Measurements from ENCODE around the gene PHYHIPL.

DNA sequence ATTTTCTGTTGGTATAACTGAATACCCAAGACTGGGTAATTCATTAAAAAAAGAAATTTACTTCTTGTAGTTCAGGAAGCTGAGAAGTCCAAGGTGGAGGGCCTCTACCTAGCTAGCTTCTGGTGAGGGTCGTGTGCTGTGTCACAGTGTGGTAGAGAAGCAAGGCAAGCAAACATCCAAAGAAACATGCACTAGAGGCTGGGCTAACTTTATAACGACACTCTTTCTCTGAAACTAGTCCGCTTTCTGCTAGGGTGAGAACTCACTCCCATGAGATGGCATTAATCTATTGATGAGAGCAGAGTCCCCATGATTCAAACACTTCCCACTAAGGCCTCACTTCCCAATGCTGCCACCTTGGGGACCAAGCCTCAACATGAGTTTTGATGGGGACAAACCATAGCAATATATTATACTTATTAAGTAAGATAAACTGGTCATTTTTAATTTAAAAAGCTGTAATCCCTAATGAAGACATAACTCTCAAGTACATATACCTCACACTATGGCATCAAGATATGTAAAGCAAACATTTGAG lies 50.8 kb downstream of the PHYHIPL start:
- TF ChIP-seq POLR2A (IDR thresholded peaks at IDR 0.05; ENCODE audit: low read depth, low read length) (no peak), BHLHE40 (IDR thresholded peaks at IDR 0.05; ENCODE audit: low read depth, low read length) (no peak), SMC3 (IDR thresholded peaks at IDR 0.05; ENCODE audit: low read depth, low read length) (no peak), MXI1 (IDR thresholded peaks at IDR 0.05; ENCODE audit: borderline replicate concordance, low read depth, low read length) (no peak), CEBPB (IDR thresholded peaks at IDR 0.05; ENCODE audit: low read depth, low read length) (no peak), CHD1 (IDR thresholded peaks at IDR 0.05; ENCODE audit: low read depth, low read length) (no peak), MAFK (IDR thresholded peaks at IDR 0.05; ENCODE audit: low read depth, low read length) (no peak)
- TF ChIP-seq, protein P1, sequence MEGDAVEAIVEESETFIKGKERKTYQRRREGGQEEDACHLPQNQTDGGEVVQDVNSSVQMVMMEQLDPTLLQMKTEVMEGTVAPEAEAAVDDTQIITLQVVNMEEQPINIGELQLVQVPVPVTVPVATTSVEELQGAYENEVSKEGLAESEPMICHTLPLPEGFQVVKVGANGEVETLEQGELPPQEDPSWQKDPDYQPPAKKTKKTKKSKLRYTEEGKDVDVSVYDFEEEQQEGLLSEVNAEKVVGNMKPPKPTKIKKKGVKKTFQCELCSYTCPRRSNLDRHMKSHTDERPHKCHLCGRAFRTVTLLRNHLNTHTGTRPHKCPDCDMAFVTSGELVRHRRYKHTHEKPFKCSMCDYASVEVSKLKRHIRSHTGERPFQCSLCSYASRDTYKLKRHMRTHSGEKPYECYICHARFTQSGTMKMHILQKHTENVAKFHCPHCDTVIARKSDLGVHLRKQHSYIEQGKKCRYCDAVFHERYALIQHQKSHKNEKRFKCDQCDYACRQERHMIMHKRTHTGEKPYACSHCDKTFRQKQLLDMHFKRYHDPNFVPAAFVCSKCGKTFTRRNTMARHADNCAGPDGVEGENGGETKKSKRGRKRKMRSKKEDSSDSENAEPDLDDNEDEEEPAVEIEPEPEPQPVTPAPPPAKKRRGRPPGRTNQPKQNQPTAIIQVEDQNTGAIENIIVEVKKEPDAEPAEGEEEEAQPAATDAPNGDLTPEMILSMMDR (conservative IDR thresholded peaks at IDR 0.05; ENCODE audit: low read depth, low read length) = no peak
- TF ChIP-seq, protein P2, sequence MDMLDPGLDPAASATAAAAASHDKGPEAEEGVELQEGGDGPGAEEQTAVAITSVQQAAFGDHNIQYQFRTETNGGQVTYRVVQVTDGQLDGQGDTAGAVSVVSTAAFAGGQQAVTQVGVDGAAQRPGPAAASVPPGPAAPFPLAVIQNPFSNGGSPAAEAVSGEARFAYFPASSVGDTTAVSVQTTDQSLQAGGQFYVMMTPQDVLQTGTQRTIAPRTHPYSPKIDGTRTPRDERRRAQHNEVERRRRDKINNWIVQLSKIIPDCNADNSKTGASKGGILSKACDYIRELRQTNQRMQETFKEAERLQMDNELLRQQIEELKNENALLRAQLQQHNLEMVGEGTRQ (IDR thresholded peaks at IDR 0.05; ENCODE audit: low read depth, low read length) = no peak
